COR-L47 (cell line): ENCODE measurements around the gene DCAF8.
A peak's percentile ranks its signal among the peaks of the same experiment; 100 is the strongest.

ENCODE experiments used
- DNase-seq: peaks from one replicate; lab custom pipeline; 2025; lab: John Stamatoyannopoulos, UW

Gene DCAF8

GRCh38 chr1:160204526-160205241 is 57.7 kb downstream of the DCAF8 start:
- DNase-seq: no peak

- DNase-seq: no peak
These were observed 61.6 kb downstream of the DCAF8 start for GRCh38 chr1:160200786-160201185.

GRCh38 chr1:160197231-160197630 is 65.1 kb downstream of the DCAF8 start:
- DNase-seq: no peak

GRCh38 chr1:160196143-160196542 is 66.2 kb downstream of the DCAF8 start:
- DNase-seq: no peak

GRCh38 chr1:160194737-160195059 is 67.7 kb downstream of the DCAF8 start:
- no peak for DNase-seq

- no peak for DNase-seq
These were observed 68.3 kb downstream of the DCAF8 start for GRCh38 chr1:160193832-160194736.

GRCh38 chr1:160193091-160193819 is 69.1 kb downstream of the DCAF8 start:
- peak; percentile 79 for DNase-seq

- DNase-seq: no peak
These were observed 70.1 kb downstream of the DCAF8 start for GRCh38 chr1:160192234-160192633.

- no peak for DNase-seq
These were observed 70.6 kb downstream of the DCAF8 start for GRCh38 chr1:160191756-160192155.

- DNase-seq: no peak
These were observed 72.4 kb downstream of the DCAF8 start, which contains the start of gene CASQ1 for GRCh38 chr1:160189649-160190625. CASQ1 (plus strand) TSS chr1:160190575; CDS start chr1:160190752, 177 bp downstream.

GRCh38 chr1:160188341-160188740 is 74.0 kb downstream of the DCAF8 start:
- no peak for DNase-seq

- DNase-seq: no peak
These were observed 74.9 kb downstream of the DCAF8 start for GRCh38 chr1:160187407-160187806.

- DNase-seq: no peak
These were observed 75.6 kb downstream of the DCAF8 start for GRCh38 chr1:160186729-160187128.

GRCh38 chr1:160186246-160186645 is 76.1 kb downstream of the DCAF8 start:
- no peak for DNase-seq

GRCh38 chr1:160179336-160179735 is 83.0 kb downstream of the DCAF8 start:
- no peak for DNase-seq

- DNase-seq: no peak
These were observed 83.6 kb downstream of the DCAF8 start for GRCh38 chr1:160178731-160179130.

- DNase-seq: no peak
These were observed 84.7 kb downstream of the DCAF8 start for GRCh38 chr1:160177667-160178066.

GRCh38 chr1:160177231-160177630 is 85.1 kb downstream of the DCAF8 start:
- DNase-seq: no peak

- DNase-seq: no peak
These were observed 90.4 kb downstream of the DCAF8 start for GRCh38 chr1:160171980-160172379.

GRCh38 chr1:160171354-160171753 is 91.0 kb downstream of the DCAF8 start:
- DNase-seq: no peak
